ENCODE results near the gene FRS2. TPM values are rescaled to one million over a fixed set of nuclear protein-coding genes. Genes with fewer than 3 reads are reported as not detected.

Gene FRS2
- polyA plus RNA-seq, 3 donors: 4.7 to 15.2 (median 12.2) TPM

GRCh38 chr12:69553628-69554248 is 83.5 kb downstream of the FRS2 start:
- WGBS, 3 donors: 53 to 64% (median 59%) methylated on average over 2 of the region's 2 CpGs
- H3K27ac ChIP-seq (ENCODE audit: low read depth, low read length): no peak overlapping the region

GRCh38 chr12:69555461-69555860 is 85.3 kb downstream of the FRS2 start:
- 82 to 89% (median 86%) methylated on average over 6 of the region's 6 CpGs for WGBS, 3 donors
- H3K27ac ChIP-seq (ENCODE audit: low read depth, low read length): no peak overlapping the region

GRCh38 chr12:69556383-69556782 is 86.2 kb downstream of the FRS2 start:
- H3K27ac ChIP-seq (ENCODE audit: low read depth, low read length): no peak overlapping the region
- WGBS, 3 donors: 80 to 91% (median 84%) methylated on average over 9 of the region's 9 CpGs

- WGBS, 3 donors: 95 to 100% (median 97%) methylated on average over 2 of the region's 2 CpGs
- no peak overlapping the region for H3K27ac ChIP-seq (ENCODE audit: low read depth, low read length)
Observed at GRCh38 chr12:69563166-69563762, 93.1 kb downstream of the FRS2 start.

GRCh38 chr12:69566603-69567002 is 96.4 kb downstream of the FRS2 start:
- H3K27ac ChIP-seq (ENCODE audit: low read depth, low read length): no peak overlapping the region
- 79 to 100% (median 88%) methylated on average over 3 of the region's 3 CpGs for WGBS, 3 donors

- H3K27ac ChIP-seq (ENCODE audit: low read depth, low read length): no peak overlapping the region
- WGBS, 3 donors: 63 to 83% (median 67%) methylated on average over 4 of the region's 4 CpGs
Observed at GRCh38 chr12:69569236-69569635, 99.0 kb downstream of the FRS2 start.

- 89 to 93% (median 91%) methylated on average over 10 of the region's 10 CpGs for WGBS, 3 donors
- no peak overlapping the region for H3K27ac ChIP-seq (ENCODE audit: low read depth, low read length)
Observed at GRCh38 chr12:69570000-69570516, 99.9 kb downstream of the FRS2 start.

DNA sequence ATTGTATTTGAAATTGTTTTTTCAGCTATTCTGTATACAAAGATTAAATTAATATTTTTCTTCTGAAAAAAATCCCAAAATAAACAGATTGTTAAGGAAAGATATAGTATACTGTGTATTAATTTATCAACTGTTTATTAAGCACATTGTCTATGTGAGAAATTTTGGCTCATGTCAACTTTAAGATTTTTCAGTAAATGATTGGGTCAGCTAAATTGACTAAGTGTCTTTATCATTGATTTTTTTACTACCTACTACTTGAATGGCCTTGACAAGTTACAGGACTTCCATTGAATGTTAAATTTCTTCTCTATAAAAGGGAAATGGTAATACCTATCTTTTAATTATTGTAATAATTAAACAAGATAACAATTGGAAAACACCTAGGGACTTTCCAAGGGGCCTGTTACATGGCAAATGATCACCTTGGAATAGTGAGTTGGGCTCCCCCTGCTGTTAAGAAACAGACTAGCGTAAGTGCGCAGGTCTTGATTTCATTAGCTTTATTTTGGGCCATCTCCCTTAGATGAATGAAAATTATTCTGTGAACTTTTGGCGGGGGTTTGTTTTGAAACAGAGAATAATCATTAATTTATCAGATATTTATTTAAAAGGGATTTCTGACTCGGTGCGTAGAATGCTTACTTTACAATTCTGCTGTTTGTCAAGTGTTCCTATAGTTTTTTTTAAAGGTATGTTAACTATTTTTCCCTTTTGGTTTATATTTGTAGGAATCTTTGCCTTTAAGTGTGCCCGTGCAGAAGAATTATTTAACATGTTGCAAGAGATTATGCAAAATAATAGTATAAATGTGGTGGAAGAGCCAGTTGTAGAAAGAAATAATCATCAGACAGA is 100.6 kb downstream of the FRS2 start:
- no peak overlapping the region for H3K27ac ChIP-seq (ENCODE audit: low read depth, low read length)
- WGBS, 3 donors: 42 to 53% (median 48%) methylated on average over 6 of the region's 6 CpGs

DNA sequence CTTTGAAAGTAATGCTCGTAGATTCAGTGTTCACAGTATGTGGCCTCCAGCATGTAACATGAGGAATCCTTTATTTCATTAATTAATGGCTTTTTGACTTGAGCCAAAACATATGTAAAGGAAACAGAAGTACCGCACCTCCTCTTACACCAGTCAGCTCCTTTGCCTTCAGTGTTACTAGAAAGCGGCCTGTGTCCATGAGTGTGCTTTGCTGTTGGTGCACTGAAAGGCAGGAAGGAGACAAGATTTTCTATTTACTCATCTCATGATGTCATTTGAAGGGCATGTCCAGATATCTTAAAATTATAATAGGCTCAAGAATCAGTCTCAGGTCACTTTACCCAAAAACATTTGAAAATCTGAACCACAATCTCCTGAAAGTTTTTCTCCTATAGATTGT is 105.2 kb downstream of the FRS2 start:
- WGBS, 3 donors: 93 to 96% (median 95%) methylated on average over 3 of the region's 3 CpGs
- H3K27ac ChIP-seq (ENCODE audit: low read depth, low read length): no peak overlapping the region

DNA sequence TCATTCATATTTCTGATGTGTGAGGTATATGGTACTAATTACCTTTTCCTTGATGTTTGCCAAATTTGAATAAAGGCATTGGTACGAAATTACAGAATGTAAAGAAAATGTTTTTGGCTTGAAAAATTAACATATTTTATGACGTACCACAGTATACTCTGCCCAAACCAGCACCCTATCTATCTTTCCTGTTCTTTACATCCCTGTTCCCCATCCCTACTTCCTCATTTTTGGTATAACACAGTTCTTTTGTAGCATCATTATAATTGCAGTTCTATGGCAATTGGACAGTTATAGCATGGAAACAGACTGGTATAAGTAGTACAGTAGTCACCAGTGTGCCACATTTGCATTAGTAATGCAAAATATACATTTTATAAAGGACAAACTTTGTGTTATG is 108.1 kb downstream of the FRS2 start:
- WGBS, 3 donors: 72 to 83% (median 77%) methylated on average over 2 of the region's 2 CpGs
- no peak overlapping the region for H3K27ac ChIP-seq (ENCODE audit: low read depth, low read length)

GRCh38 chr12:69579029-69579428 is 108.8 kb downstream of the FRS2 start:
- 75 to 88% (median 81%) methylated on average over 4 of the region's 4 CpGs for WGBS, 3 donors
- no peak overlapping the region for H3K27ac ChIP-seq (ENCODE audit: low read depth, low read length)

DNA sequence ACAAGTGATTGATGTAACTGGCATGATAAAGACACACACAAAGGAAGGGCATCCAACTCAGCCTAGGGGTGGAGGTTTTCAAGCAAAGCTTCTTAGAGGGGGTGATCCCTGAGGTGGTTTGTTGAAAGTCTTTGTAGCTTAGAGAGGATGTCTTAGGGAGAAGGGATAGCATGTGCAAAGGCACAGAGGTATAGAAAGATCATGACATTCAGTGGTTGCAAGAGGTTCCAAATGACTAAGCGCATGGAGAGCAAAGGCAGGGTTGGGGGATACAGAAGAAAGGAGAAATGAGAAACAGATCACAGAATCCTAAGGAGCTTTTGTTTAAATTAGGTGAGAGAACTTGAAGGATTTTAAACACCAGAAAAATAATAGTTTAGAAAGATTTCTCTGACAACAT is 109.9 kb downstream of the FRS2 start:
- no peak overlapping the region for H3K27ac ChIP-seq (ENCODE audit: low read depth, low read length)
- 97 to 100% (median 100%) methylated on average over 1 of the region's 1 CpG for WGBS, 3 donors

- no peak overlapping the region for H3K27ac ChIP-seq (ENCODE audit: low read depth, low read length)
Observed at GRCh38 chr12:69583203-69583602, 113.0 kb downstream of the FRS2 start.

DNA sequence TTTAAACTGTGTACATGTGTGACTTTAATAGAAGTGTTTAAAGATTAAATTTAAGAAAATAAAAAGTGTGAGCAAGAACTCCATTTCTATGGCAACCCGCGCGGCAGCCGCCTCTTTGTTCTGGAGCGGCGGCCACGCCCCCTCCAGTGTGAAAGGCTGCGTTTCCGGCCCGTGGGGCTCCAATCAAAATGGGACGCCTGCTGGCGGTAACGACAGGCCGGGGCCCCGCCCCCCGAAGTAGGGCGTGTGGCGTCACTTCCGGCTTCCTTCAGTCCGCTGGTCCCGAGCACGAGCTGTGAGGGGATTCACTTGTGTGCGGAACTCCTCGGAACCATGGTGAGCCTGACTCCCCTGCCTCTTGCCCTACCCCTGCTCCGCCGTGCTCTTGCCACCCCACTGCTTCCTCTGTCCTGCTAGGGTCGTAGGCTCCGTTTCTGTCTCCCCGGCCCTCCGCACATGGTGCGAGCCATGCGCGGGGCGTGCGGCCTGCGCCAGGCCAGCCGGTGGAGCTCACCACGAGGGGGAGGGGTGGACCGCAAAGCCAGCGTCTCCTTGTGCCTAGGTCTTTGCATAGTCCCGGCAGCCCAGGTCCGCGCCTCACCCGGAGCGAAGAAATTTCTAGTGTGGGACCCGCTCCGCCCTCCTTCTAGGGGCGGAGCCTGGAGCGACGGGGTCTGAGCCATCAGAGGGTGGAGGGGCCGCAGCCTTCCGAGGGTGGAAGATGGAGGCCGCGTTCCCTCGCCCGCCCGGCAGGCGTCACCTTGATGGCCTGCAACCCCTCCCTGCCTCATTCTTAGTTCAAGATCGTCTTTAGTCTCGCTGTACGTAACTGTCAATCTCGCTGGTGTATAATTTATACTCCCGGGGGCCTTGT is 115.2 kb downstream of the FRS2 start, which contains the start of gene CCT2:
Gene CCT2, plus strand, starts transcription at position 271 of the 874 bp plus-strand sequence. Its CDS starts 63 bp downstream, at position 334.
- H3K27ac ChIP-seq (ENCODE audit: low read depth, low read length): no peak within 1 kb of the TSS
- WGBS, 3 donors: 0 to 1% (median 1%) methylated on average over 62 to 63 of the region's 63 CpGs

DNA sequence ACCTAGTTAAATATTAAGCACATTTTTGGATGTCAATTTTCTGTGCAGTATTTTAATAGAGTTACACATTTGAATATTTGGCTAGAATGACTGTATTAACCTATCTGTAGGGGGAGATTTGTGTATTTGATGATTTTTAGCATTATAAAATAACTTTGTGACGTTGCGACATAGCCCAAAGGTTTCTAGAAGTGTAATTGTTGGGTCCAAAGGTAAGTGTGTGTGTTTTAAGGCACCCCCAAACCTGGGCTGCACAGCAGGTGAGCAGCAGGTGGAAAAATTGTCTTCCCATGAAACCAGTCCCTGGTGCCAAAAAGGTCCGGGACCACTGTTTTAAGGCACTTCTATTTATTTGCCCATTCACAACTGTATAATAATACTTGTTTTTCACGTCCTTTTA is 118.3 kb downstream of the FRS2 start:
- H3K27ac ChIP-seq (ENCODE audit: low read depth, low read length): no peak overlapping the region
- WGBS, 3 donors: 88 to 93% (median 92%) methylated on average over 4 of the region's 4 CpGs

GRCh38 chr12:69589082-69589481 is 118.9 kb downstream of the FRS2 start:
- 89 to 95% (median 92%) methylated on average over 2 of the region's 2 CpGs for WGBS, 3 donors

DNA sequence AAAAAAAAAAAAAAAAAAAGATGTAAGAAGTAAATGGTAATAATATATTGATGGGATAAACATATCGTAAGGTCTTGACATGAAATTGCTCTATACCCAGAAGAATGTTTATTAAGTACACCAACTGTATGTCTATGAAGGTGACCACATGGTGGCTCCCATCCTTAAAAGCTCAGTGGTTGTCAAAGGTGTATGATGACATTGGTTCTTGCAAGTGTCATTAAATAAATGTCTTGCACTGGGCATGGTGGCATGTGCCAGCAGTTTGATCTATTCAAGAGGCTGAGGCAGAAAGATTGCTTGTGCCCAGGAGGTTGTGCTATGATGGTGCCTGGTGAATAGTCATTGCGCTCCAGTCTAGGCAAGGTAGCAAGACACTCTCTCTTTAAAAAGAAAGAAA is 125.5 kb downstream of the FRS2 start:
- no peak overlapping the region for H3K27ac ChIP-seq (ENCODE audit: low read depth, low read length)
- 100% methylated on average over 2 of the region's 2 CpGs for WGBS, 3 donors

More at GRCh38 chr12:69589082-69589481, 118.9 kb downstream of the FRS2 start:
- no peak overlapping the region for H3K27ac ChIP-seq (ENCODE audit: low read depth, low read length)

GRCh38 chr12:69598174-69598753 is 128.1 kb downstream of the FRS2 start:
- H3K27ac ChIP-seq (ENCODE audit: low read depth, low read length): no peak overlapping the region
- 32 to 61% (median 59%) methylated on average over 4 of the region's 4 CpGs for WGBS, 3 donors
